Osteoblast (primary cell): ENCODE measurements around the gene TRIM14. TPM values are rescaled to one million over a fixed set of nuclear protein-coding genes. Genes with fewer than 3 reads are reported as not detected.
A peak's percentile ranks its signal among the peaks of the same experiment; 100 is the strongest.

Source experiments
- DNase-seq: peaks from one replicate; pipeline ENCODE4 v3.0.0; 2011; ENCODE audit warnings: low spot score, mixed read lengths; ENCODE audit not compliant: insufficient read length; ENCODE audit errors: missing footprints
- H2AFZ ChIP-seq: 2 replicates; pipeline ENCODE4 v1.6.0; 2011; ENCODE audit warnings: mild to moderate bottlenecking, low read length
- H3K27ac ChIP-seq: 2 replicates; pipeline ENCODE4 v1.5.1; 2011; ENCODE audit warnings: mild to moderate bottlenecking, low read depth, low read length, moderate library complexity
- H3K27me3 ChIP-seq: 2 replicates; pipeline ENCODE4 v1.6.0; 2012; ENCODE audit warnings: mild to moderate bottlenecking, control low read depth, inconsistent platforms, low read length, moderate library complexity; ENCODE audit not compliant: insufficient read depth
- H3K36me3 ChIP-seq: 2 replicates; pipeline ENCODE4 v1.5.1; 2011; ENCODE audit warnings: mild to moderate bottlenecking, low read length, control low read depth, moderate library complexity; ENCODE audit not compliant: insufficient read depth
- H3K4me1 ChIP-seq: 2 replicates; pipeline ENCODE4 v1.5.1; 2011; ENCODE audit warnings: mild to moderate bottlenecking, low read length, control low read depth, moderate library complexity; ENCODE audit not compliant: insufficient read depth
- H3K4me2 ChIP-seq: 2 replicates; pipeline ENCODE4 v1.6.0; 2011; ENCODE audit warnings: mild to moderate bottlenecking, low read length; ENCODE audit not compliant: insufficient read depth
- H3K4me3 ChIP-seq: fragments of 200-600 bp; sonication (generic); 3 replicates; pipeline ENCODE4 v1.5.1; 2012; ENCODE audit warnings: mild to moderate bottlenecking, low read length, inconsistent platforms; ENCODE audit not compliant: insufficient read depth
- H3K79me2 ChIP-seq: 2 replicates; pipeline ENCODE4 v1.6.0; 2012; ENCODE audit warnings: mild to moderate bottlenecking, low read length, control low read depth, inconsistent platforms; ENCODE audit not compliant: insufficient read depth
- H3K9me3 ChIP-seq: 2 replicates; pipeline ENCODE4 v1.5.1; 2011; ENCODE audit warnings: low read depth, low read length, control low read depth
- H4K20me1 ChIP-seq: 2 replicates; pipeline ENCODE4 v1.6.0; 2012; ENCODE audit warnings: mild to moderate bottlenecking, low read length, control low read depth; ENCODE audit not compliant: insufficient read depth
- CTCF ChIP-seq: IDR thresholded peaks from 2 replicates; pipeline ENCODE4 v1.5.1; 2011; ENCODE audit warnings: mild to moderate bottlenecking, low read depth, low read length, moderate library complexity; ENCODE audit errors: extremely low read depth
- total RNA-seq: library from RNA; depleted of rRNA; stranded (reverse); fragments of >200 nt; gene quantifications from 2 replicates; pipeline ENCODE4 v1.2.3, GENCODE V29; 2012

The TRIM14 gene
- total RNA-seq, 1 donor: 1.1 TPM

GRCh38 chr9:98150164-98150563 is 31.1 kb upstream of the TRIM14 start:
- no peaks in the 10 kb centered on the region for H3K9me3 ChIP-seq
- no peaks in the 10 kb centered on the region for H3K36me3 ChIP-seq
- H3K27me3 ChIP-seq: no peaks in the 10 kb centered on the region
- no peak for TF ChIP-seq CTCF
- no peak overlapping the region for H2AFZ ChIP-seq
- H4K20me1 ChIP-seq: no peaks in the 10 kb centered on the region
- peak; percentile 17 for DNase-seq
- H3K79me2 ChIP-seq: no peaks in the 10 kb centered on the region
- no peak overlapping the region for H3K27ac ChIP-seq
- H3K4me3 ChIP-seq: no peak overlapping the region
- no peaks in the 10 kb centered on the region for H3K4me1 ChIP-seq
- no peak overlapping the region for H3K4me2 ChIP-seq

GRCh38 chr9:98149422-98149821 is 30.4 kb upstream of the TRIM14 start:
- no peaks in the 10 kb centered on the region for H3K36me3 ChIP-seq
- no peaks in the 10 kb centered on the region for H3K27me3 ChIP-seq
- H3K4me1 ChIP-seq: no peaks in the 10 kb centered on the region
- no peak overlapping the region for H3K4me3 ChIP-seq
- H4K20me1 ChIP-seq: no peaks in the 10 kb centered on the region
- H2AFZ ChIP-seq: no peak overlapping the region
- no peak for DNase-seq
- H3K27ac ChIP-seq: no peak overlapping the region
- TF ChIP-seq CTCF: no peak
- H3K9me3 ChIP-seq: no peaks in the 10 kb centered on the region
- H3K79me2 ChIP-seq: no peaks in the 10 kb centered on the region
- no peak overlapping the region for H3K4me2 ChIP-seq

GRCh38 chr9:98148486-98148885 is 29.5 kb upstream of the TRIM14 start:
- H3K4me3 ChIP-seq: no peak overlapping the region
- no peaks in the 10 kb centered on the region for H3K27me3 ChIP-seq
- no peaks in the 10 kb centered on the region for H3K9me3 ChIP-seq
- no peak overlapping the region for H2AFZ ChIP-seq
- H3K79me2 ChIP-seq: no peaks in the 10 kb centered on the region
- no peak overlapping the region for H3K27ac ChIP-seq
- no peak for DNase-seq
- no peaks in the 10 kb centered on the region for H4K20me1 ChIP-seq
- TF ChIP-seq CTCF: no peak
- no peaks in the 10 kb centered on the region for H3K36me3 ChIP-seq
- H3K4me2 ChIP-seq: no peak overlapping the region
- H3K4me1 ChIP-seq: no peaks in the 10 kb centered on the region

- DNase-seq: no peak
- no peak for TF ChIP-seq CTCF
Measured at GRCh38 chr9:98147582-98147981, 28.6 kb upstream of the TRIM14 start.

More at GRCh38 chr9:98147582-98147981, 28.6 kb upstream of the TRIM14 start:
- H3K36me3 ChIP-seq: no peaks in the 10 kb centered on the region
- H3K27ac ChIP-seq: no peak overlapping the region
- no peak overlapping the region for H2AFZ ChIP-seq
- H4K20me1 ChIP-seq: no peaks in the 10 kb centered on the region
- no peaks in the 10 kb centered on the region for H3K9me3 ChIP-seq
- H3K79me2 ChIP-seq: no peaks in the 10 kb centered on the region
- no peaks in the 10 kb centered on the region for H3K4me1 ChIP-seq
- no peaks in the 10 kb centered on the region for H3K27me3 ChIP-seq
- H3K4me2 ChIP-seq: no peak overlapping the region
- no peak overlapping the region for H3K4me3 ChIP-seq
